Fibroblast of mammary gland (primary cell): ENCODE data around the gene SPRED1.
"Not testable (repeated sequence)": the region's sequence is repeated elsewhere in the genome, so short reads cannot be mapped to it uniquely, and the experiment has no call there.

ENCODE experiments used
- DNase-seq: peaks from one replicate; pipeline ENCODE4 v3.0.0-alpha.2; 2010; ENCODE audit warnings: low read depth
- H3K4me3 ChIP-seq: 2 replicates; pipeline ENCODE4 v1.5.1; 2011; ENCODE audit warnings: low read depth, mild to moderate bottlenecking, low read length, moderate library complexity; ENCODE audit not compliant: control insufficient read depth
- CTCF ChIP-seq: conservative IDR thresholded peaks from 2 replicates; pipeline ENCODE4 v1.5.1; 2011; ENCODE audit warnings: low read depth, low read length, inconsistent platforms; ENCODE audit not compliant: control insufficient read depth, insufficient read depth

Gene SPRED1

GRCh38 chr15:38228618-38229017 is 24.0 kb upstream of the SPRED1 start:
- no peak for TF ChIP-seq CTCF
- no peak overlapping the region for H3K4me3 ChIP-seq
- no peak for DNase-seq

- H3K4me3 ChIP-seq: no peak overlapping the region
- DNase-seq: peak; percentile 69
- TF ChIP-seq CTCF: no peak
These were observed 22.8 kb upstream of the SPRED1 start for GRCh38 chr15:38229705-38230310.

- no peak for DNase-seq
- no peak overlapping the region for H3K4me3 ChIP-seq
- no peak for TF ChIP-seq CTCF
These were observed 21.2 kb upstream of the SPRED1 start for GRCh38 chr15:38231436-38231835.

- not testable (repeated sequence) for H3K4me3 ChIP-seq, DNase-seq
These were observed 15.6 kb upstream of the SPRED1 start for GRCh38 chr15:38237021-38237420.

GRCh38 chr15:38238311-38238710 is 14.3 kb upstream of the SPRED1 start:
- DNase-seq: no peak
- no peak overlapping the region for H3K4me3 ChIP-seq
- TF ChIP-seq CTCF: no peak

GRCh38 chr15:38242055-38242454 is 10.6 kb upstream of the SPRED1 start:
- H3K4me3 ChIP-seq: no peak overlapping the region
- TF ChIP-seq CTCF: no peak
- DNase-seq: no peak

GRCh38 chr15:38243278-38244055 is 9.2 kb upstream of the SPRED1 start:
- no peak for DNase-seq
- no peak for TF ChIP-seq CTCF

More at GRCh38 chr15:38243278-38244055, 9.2 kb upstream of the SPRED1 start:
- no peak overlapping the region for H3K4me3 ChIP-seq
